ENCODE measurements around the gene RHOH. TPM values are rescaled to one million over a fixed set of nuclear protein-coding genes. Genes with fewer than 3 reads are reported as not detected.

The RHOH gene
- polyA plus RNA-seq, 1 donor (not counting 4 experiments of a cell fraction or from before 2014, with no cell fraction given) = 0.04 TPM

DNA sequence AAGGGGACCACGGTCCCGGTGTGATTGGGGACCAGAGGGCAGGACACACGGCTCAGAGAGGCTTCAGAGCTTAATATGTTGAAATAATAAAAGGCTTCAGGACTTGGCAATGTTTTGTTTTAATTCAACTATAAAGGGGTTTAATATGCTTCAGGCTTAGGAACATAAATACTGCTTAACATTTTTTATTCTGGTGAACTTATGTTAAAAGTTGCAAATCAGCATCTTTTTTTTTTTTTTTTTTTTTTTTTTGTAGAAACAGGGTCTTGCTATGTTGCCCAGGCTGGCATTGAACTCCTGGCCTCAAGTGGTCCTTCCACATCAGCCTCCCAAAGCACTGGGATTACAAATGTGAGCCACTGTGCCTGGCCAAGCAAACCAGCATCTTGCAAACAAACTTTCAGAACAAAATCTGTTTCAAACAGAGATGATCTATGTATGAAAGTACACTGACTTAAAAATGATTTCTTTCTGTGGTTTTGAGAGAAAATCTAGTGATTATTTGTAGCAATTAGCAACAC is 37.7 kb downstream of the RHOH start:
- Histone ChIP-seq H3K9me3 (ENCODE audit: control insufficient read depth, low read depth, low read length) (no peaks in the 10 kb centered on the region), H3K9ac (ENCODE audit: control insufficient read depth, extremely low read depth, insufficient read depth, low read length) (no peak overlapping the region), H3K9me1 (ENCODE audit: control insufficient read depth, extremely low read depth, insufficient read depth, low read length) (no peaks in the 10 kb centered on the region), H3K27ac (ENCODE audit: control insufficient read depth, insufficient read depth, low read length) (no peak overlapping the region), H3K36me3 (ENCODE audit: control insufficient read depth in 2 of 2, extremely low read depth in 1 of 2, insufficient read depth in 2 of 2, low read length in 2 of 2) (no peaks in the 10 kb centered on the region), H3K79me2 (ENCODE audit: control insufficient read depth, insufficient read depth, low read length) (no peaks in the 10 kb centered on the region), H3K4me2 (ENCODE audit: control insufficient read depth, extremely low read depth, insufficient read depth, low read depth, low read length) (no peak overlapping the region), H3K27me3 (ENCODE audit: control insufficient read depth, extremely low read depth, insufficient read depth, low read length) (no peaks in the 10 kb centered on the region), H4K20me1 (ENCODE audit: control insufficient read depth, extremely low read depth, insufficient read depth, low read length) (no peaks in the 10 kb centered on the region), H3K4me3 (ENCODE audit: control insufficient read depth in 2 of 3, extremely low read depth in 1 of 3, insufficient read depth in 2 of 3, low read depth in 1 of 3, low read length in 3 of 3) (no peak overlapping the region), H2AFZ (ENCODE audit: control insufficient read depth, low read length) (peak overlapping the region; percentile 22), H3K4me1 (ENCODE audit: control insufficient read depth, extremely low read depth, insufficient read depth, low read length) (peaks cover 4% of the 10 kb centered on the region)
- FAIRE-seq (no peak), DNase-seq (ENCODE audit: low read depth, low spot score) (no peak)
- TF ChIP-seq CTCF (optimal IDR thresholded peaks at IDR 0.05 in 1 of 3, IDR thresholded peaks at IDR 0.05 in 1 of 3, conservative IDR thresholded peaks at IDR 0.05 in 1 of 3; ENCODE audit: extremely low read depth in 1 of 3, insufficient read depth in 2 of 3, low read length in 3 of 3) (no peak), EZH2 (IDR thresholded peaks at IDR 0.05; ENCODE audit: low read length) (no peak)
- dilution Hi-C loops (cut with MboI; ENCODE audit: extremely low pct_ligation_motif_present, low sequenced_read_pairs) = no loop called here

- H3K9me1 ChIP-seq (ENCODE audit: control insufficient read depth, extremely low read depth, insufficient read depth, low read length) = no peaks in the 10 kb centered on the region
- H3K4me3 ChIP-seq (ENCODE audit: control insufficient read depth in 2 of 3, extremely low read depth in 1 of 3, insufficient read depth in 2 of 3, low read depth in 1 of 3, low read length in 3 of 3) = no peak overlapping the region
- no peaks in the 10 kb centered on the region for H3K36me3 ChIP-seq (ENCODE audit: control insufficient read depth in 2 of 2, extremely low read depth in 1 of 2, insufficient read depth in 2 of 2, low read length in 2 of 2)
- no peak overlapping the region for H3K27ac ChIP-seq (ENCODE audit: control insufficient read depth, insufficient read depth, low read length)
- H3K27me3 ChIP-seq (ENCODE audit: control insufficient read depth, extremely low read depth, insufficient read depth, low read length) = no peaks in the 10 kb centered on the region
- TF ChIP-seq CTCF (optimal IDR thresholded peaks at IDR 0.05 in 1 of 3, IDR thresholded peaks at IDR 0.05 in 1 of 3, conservative IDR thresholded peaks at IDR 0.05 in 1 of 3; ENCODE audit: extremely low read depth in 1 of 3, insufficient read depth in 2 of 3, low read length in 3 of 3) = no peak
- no peak for TF ChIP-seq EZH2 (IDR thresholded peaks at IDR 0.05; ENCODE audit: low read length)
- no peak overlapping the region for H2AFZ ChIP-seq (ENCODE audit: control insufficient read depth, low read length)
- DNase-seq (ENCODE audit: low read depth, low spot score) = no peak
- H4K20me1 ChIP-seq (ENCODE audit: control insufficient read depth, extremely low read depth, insufficient read depth, low read length) = no peaks in the 10 kb centered on the region
- no peak for FAIRE-seq
- no peak overlapping the region for H3K4me2 ChIP-seq (ENCODE audit: control insufficient read depth, extremely low read depth, insufficient read depth, low read depth, low read length)
- dilution Hi-C loops (cut with MboI; ENCODE audit: extremely low pct_ligation_motif_present, low sequenced_read_pairs) = no loop called here
- no peak overlapping the region for H3K9ac ChIP-seq (ENCODE audit: control insufficient read depth, extremely low read depth, insufficient read depth, low read length)
- H3K9me3 ChIP-seq (ENCODE audit: control insufficient read depth, low read depth, low read length) = no peaks in the 10 kb centered on the region
- no peaks in the 10 kb centered on the region for H3K79me2 ChIP-seq (ENCODE audit: control insufficient read depth, insufficient read depth, low read length)
- H3K4me1 ChIP-seq (ENCODE audit: control insufficient read depth, extremely low read depth, insufficient read depth, low read length) = no peaks in the 10 kb centered on the region
Observed at GRCh38 chr4:40238008-40238699, 41.3 kb downstream of the RHOH start.

Measured in keratinocyte (primary cell).